ENCODE data around the gene ZNF80.

- TF ChIP-seq POLR2A (IDR thresholded peaks at IDR 0.05) (no peak), CTCF (IDR thresholded peaks at IDR 0.05 in 8 of 11, conservative IDR thresholded peaks at IDR 0.05 in 3 of 11) (no peak), POLR2AphosphoS5 (IDR thresholded peaks at IDR 0.05) (no peak)
Measured at GRCh38 chr3:114219741-114220140, 17.6 kb downstream of the ZNF80 start.

Measured in spleen (tissue), 7 donors.